Stimulated activated CD8-positive, alpha-beta memory T cell treated with anti-CD3 and anti-CD28 coated beads, Interleukin-7, amount 100 ng/mL, for 24 hours (primary cell): ENCODE data around the gene TEX50.
"Not testable (repeated sequence)": the region's sequence is repeated elsewhere in the genome, so short reads cannot be mapped to it uniquely, and the experiment has no call there.

Experiments used
- DNase-seq: peaks from one replicate; pipeline ENCODE4 v3.0.0-alpha.2; 2020; ENCODE audit warnings: low read depth

Gene TEX50

GRCh38 chr1:173663159-173663558 lies 28.0 kb downstream of the TEX50 start:
- DNase-seq: no peak

- DNase-seq: no peak
Measured at GRCh38 chr1:173666646-173667045, 31.5 kb downstream of the TEX50 start.

GRCh38 chr1:173669491-173669941 lies 34.4 kb downstream of the TEX50 start, which contains the start of gene ANKRD45:
TSS of gene ANKRD45 (minus strand) at chr1:173669851. CDS start at chr1:173659418, 10,433 bp downstream.
- no peak for DNase-seq

- DNase-seq: not testable (repeated sequence)
Measured at GRCh38 chr1:173674496-173674895, 39.4 kb downstream of the TEX50 start.

GRCh38 chr1:173680152-173680551 lies 45.0 kb downstream of the TEX50 start:
- DNase-seq: not testable (repeated sequence)

GRCh38 chr1:173682184-173682583 lies 47.0 kb downstream of the TEX50 start:
- no peak for DNase-seq

- not testable (repeated sequence) for DNase-seq
Measured at GRCh38 chr1:173683838-173684237, 48.7 kb downstream of the TEX50 start.

GRCh38 chr1:173685121-173685520 lies 50.0 kb downstream of the TEX50 start:
- DNase-seq: not testable (repeated sequence)
